ENCODE results near the gene CCL24.
"Not testable (repeated sequence)": the region's sequence is repeated elsewhere in the genome, so short reads cannot be mapped to it uniquely, and the experiment has no call there.

Gene CCL24

DNA sequence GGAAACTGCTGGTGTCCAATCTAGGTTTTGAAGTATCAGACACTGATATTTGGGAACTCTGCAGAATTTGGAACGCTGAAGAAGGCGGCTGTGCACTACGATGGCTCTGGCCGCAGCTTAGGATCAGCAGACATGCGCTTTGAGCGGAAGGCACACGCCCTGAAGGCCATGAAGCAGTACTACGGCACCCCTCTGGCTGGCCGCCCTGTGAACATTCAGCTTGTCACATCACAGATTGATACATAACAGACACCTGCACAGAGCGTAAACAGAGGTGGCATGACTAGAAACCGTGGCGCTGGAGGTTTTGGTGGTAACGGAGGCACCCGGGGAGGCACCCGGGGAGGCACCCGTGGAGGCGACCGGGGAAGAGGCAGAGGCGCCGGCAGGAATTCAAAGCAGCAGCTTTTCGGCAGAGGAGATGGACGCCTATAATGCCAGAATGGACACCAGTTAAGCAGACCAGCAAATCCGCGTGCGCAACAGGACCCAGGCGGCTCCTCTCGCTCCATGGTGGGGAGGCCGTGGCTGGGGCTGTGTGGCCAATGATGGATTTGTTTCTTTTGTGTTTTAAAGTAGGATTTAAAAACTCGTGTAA, 22.2 kb upstream of the CCL24 start:
- no peaks in the 10 kb centered on the region for H3K4me1 Mint-ChIP-seq
- H3K36me3 Mint-ChIP-seq: no peaks in the 10 kb centered on the region
- ATAC-seq (no peak), DNase-seq (ENCODE audit: low spot score in 2 of 2) (no peak)
- H3K9me3 Mint-ChIP-seq: no peaks in the 10 kb centered on the region
- H3K4me3 Mint-ChIP-seq: no peak overlapping the region
- no peak overlapping the region for H3K27ac Mint-ChIP-seq

- not testable (repeated sequence) for H3K36me3 Mint-ChIP-seq; H3K9me3 Mint-ChIP-seq; H3K4me1 Mint-ChIP-seq; DNase-seq (ENCODE audit: low spot score in 2 of 2); H3K4me3 Mint-ChIP-seq; ATAC-seq; H3K27ac Mint-ChIP-seq
Measured at GRCh38 chr7:75833662-75834061, 20.1 kb upstream of the CCL24 start.

GRCh38 chr7:75830978-75831377, 17.4 kb upstream of the CCL24 start:
- ATAC-seq: no peak
- no peak overlapping the region for H3K27ac Mint-ChIP-seq

DNA sequence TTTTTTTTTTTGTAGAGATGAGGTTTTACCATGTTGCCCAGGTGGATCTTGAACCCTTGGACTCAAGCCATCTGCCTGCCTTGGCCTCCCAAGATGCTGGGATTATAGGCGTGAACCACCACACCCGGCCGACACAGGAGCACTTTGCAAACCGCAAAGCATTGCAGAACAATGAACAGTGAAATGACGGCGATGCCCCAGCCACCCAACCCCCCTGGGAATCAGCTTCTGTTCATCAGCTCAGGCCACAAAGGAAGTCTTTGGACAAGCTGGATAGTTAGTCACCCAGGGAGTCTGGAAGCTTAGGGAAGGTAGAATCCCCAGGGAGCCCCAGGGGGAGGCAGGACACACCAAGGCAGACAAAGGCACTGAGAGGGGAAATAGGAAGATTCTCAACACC, 16.1 kb upstream of the CCL24 start:
- not testable (repeated sequence) for H3K36me3 Mint-ChIP-seq; DNase-seq (ENCODE audit: low spot score in 2 of 2); H3K27ac Mint-ChIP-seq; H3K9me3 Mint-ChIP-seq; H3K4me3 Mint-ChIP-seq; ATAC-seq; H3K4me1 Mint-ChIP-seq

More at GRCh38 chr7:75830978-75831377, 17.4 kb upstream of the CCL24 start:
- H3K4me1 Mint-ChIP-seq: no peaks in the 10 kb centered on the region
- no peaks in the 10 kb centered on the region for H3K36me3 Mint-ChIP-seq
- no peak overlapping the region for H3K4me3 Mint-ChIP-seq
- no peaks in the 10 kb centered on the region for H3K9me3 Mint-ChIP-seq
- DNase-seq (ENCODE audit: low spot score in 2 of 2): no peak

DNA sequence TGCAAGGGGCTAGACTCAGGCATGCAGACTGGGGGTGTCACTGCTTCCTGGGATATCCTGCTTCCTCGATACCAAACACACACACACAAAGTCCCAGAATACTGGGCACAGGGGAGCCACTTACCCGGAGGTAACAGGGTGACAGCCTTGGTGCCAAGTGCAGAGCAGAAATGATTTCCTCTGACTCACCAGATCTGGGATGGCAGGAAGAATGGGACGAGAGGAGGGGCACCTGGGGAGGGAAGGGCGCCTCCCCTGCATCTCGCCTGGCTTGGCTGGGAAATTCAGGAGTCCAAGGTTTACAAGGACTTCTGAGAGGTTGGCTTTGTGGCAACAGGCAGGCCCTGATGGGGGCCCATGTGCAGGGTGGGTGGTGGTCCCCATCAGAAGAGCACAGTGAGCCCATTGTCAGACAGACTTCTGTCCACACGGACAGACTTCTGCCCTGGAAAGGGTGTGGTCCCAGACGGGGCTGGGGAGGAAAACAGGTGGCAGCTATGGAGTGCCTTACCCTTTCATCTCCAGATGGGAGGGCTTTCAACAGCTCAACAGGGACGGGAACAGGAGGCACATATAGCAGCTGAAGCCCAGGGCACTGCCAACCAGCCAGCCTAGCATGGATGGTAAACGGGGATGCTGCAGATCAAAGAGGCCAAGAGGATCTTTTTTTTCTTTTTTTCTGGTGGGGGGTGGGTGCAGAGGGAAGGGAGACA, 9.7 kb upstream of the CCL24 start:
- peak overlapping the region; percentile 73 for H3K27ac Mint-ChIP-seq
- no peaks in the 10 kb centered on the region for H3K4me1 Mint-ChIP-seq
- ATAC-seq: no peak
- H3K36me3 Mint-ChIP-seq: no peaks in the 10 kb centered on the region
- H3K9me3 Mint-ChIP-seq: no peaks in the 10 kb centered on the region
- no peak for DNase-seq (ENCODE audit: low spot score in 2 of 2)
- no peak overlapping the region for H3K4me3 Mint-ChIP-seq

- no peak for ATAC-seq
- H3K9me3 Mint-ChIP-seq: no peaks in the 10 kb centered on the region
Measured at GRCh38 chr7:75820688-75821087, 7.1 kb upstream of the CCL24 start.

GRCh38 chr7:75819711-75820110, 6.1 kb upstream of the CCL24 start:
- Mint-ChIP-seq H3K4me3 (no peak overlapping the region), H3K4me1 (peaks cover 5% of the 10 kb centered on the region), H3K9me3 (no peaks in the 10 kb centered on the region), H3K27ac (no peak overlapping the region), H3K36me3 (no peaks in the 10 kb centered on the region)
- DNase-seq (ENCODE audit: low spot score in 2 of 2) (no peak), ATAC-seq (no peak)

More at GRCh38 chr7:75820688-75821087, 7.1 kb upstream of the CCL24 start:
- H3K36me3 Mint-ChIP-seq: no peaks in the 10 kb centered on the region
- H3K27ac Mint-ChIP-seq: no peak overlapping the region
- DNase-seq (ENCODE audit: low spot score in 2 of 2): no peak
- H3K4me3 Mint-ChIP-seq: no peak overlapping the region
- H3K4me1 Mint-ChIP-seq: peaks cover 5% of the 10 kb centered on the region

GRCh38 chr7:75818472-75818871, 4.9 kb upstream of the CCL24 start:
- H3K36me3 Mint-ChIP-seq: no peaks in the 10 kb centered on the region
- peaks cover 5% of the 10 kb centered on the region for H3K4me1 Mint-ChIP-seq
- peak overlapping the region; percentile 26 for H3K27ac Mint-ChIP-seq
- H3K4me3 Mint-ChIP-seq: no peak overlapping the region
- DNase-seq (ENCODE audit: low spot score in 2 of 2): no peak
- H3K9me3 Mint-ChIP-seq: no peaks in the 10 kb centered on the region
- no peak for ATAC-seq

GRCh38 chr7:75817116-75817515, 3.5 kb upstream of the CCL24 start:
- H3K9me3 Mint-ChIP-seq: no peaks in the 10 kb centered on the region
- H3K4me1 Mint-ChIP-seq: peaks cover 5% of the 10 kb centered on the region
- no peak for DNase-seq (ENCODE audit: low spot score in 2 of 2)
- H3K27ac Mint-ChIP-seq: peak overlapping the region; percentile 30
- ATAC-seq: no peak
- no peak overlapping the region for H3K4me3 Mint-ChIP-seq
- no peaks in the 10 kb centered on the region for H3K36me3 Mint-ChIP-seq

DNA sequence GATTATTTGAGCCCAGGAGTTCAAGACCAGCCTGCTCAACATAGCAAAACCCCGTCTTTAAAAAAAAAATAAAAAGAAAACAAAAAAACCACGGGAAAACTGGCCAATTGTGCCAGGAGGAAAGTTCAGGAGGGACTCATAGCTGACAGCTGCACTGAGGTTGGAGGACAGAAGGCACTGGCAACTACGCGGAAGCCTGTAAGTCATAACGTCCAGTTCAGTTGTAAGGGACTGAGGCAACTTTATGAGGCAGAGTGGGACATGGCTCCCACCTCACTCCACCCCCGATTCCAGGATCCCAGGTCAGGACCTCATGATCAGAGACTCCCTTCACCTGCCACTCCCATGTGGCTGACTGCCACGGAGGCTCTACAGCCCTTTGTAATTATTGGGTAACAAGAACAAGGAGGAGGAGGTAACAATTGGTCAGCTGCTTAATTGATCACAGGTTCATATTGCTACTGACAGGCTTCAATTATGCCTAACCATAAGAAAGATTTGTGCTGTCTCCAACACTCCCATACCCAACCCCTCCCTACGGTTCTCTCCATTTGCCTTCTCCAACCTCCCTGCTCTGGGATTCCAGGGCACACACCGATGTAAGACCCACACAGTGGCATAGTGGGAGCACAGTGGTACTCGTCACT, 1.9 kb upstream of the CCL24 start:
- Mint-ChIP-seq H3K27ac (no peak overlapping the region), H3K4me1 (peaks cover 5% of the 10 kb centered on the region), H3K9me3 (no peaks in the 10 kb centered on the region), H3K4me3 (no peak overlapping the region), H3K36me3 (no peaks in the 10 kb centered on the region)
- DNase-seq (ENCODE audit: low spot score in 2 of 2): no peak
- no peak for ATAC-seq

DNA sequence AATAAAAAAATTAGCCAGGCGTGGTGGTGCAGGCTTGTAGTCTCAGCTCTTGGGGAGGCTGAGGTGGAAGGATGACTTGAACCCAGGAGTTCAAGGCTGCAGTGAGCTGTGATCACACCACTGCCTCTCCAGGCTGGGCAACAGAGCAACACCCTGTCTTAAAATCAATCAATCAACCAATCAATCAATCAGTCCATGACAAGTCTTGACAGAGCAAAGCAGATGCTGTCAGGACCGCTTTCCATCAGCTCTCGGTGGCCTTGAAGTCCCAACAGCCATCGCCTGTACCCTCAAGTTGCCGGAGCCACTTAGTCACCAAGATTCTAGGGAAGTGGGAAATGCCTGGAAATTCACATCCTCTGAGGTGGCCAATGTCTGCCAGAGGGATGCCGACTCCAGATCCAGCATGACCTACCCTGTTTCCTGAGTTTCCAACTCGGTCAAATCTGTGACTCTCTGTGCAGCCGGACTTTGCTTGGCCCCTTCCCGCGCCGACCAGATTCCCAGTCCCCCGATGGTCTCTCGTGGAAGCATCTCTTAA, 871 bp upstream of the CCL24 start:
- Mint-ChIP-seq H3K27ac (no peak overlapping the region), H3K4me1 (peaks cover 5% of the 10 kb centered on the region), H3K4me3 (no peak overlapping the region), H3K9me3 (no peaks in the 10 kb centered on the region), H3K36me3 (no peaks in the 10 kb centered on the region)
- no peak for DNase-seq (ENCODE audit: low spot score in 2 of 2)
- ATAC-seq: no peak

- peaks cover 5% of the 10 kb centered on the region for H3K4me1 Mint-ChIP-seq
- DNase-seq (ENCODE audit: low spot score in 2 of 2) (no peak), ATAC-seq (no peak)
- no peak overlapping the region for H3K27ac Mint-ChIP-seq
- no peaks in the 10 kb centered on the region for H3K9me3 Mint-ChIP-seq
- H3K36me3 Mint-ChIP-seq: no peaks in the 10 kb centered on the region
- no peak overlapping the region for H3K4me3 Mint-ChIP-seq
Measured at GRCh38 chr7:75813084-75813483, 522 bp downstream of the CCL24 start.

DNA sequence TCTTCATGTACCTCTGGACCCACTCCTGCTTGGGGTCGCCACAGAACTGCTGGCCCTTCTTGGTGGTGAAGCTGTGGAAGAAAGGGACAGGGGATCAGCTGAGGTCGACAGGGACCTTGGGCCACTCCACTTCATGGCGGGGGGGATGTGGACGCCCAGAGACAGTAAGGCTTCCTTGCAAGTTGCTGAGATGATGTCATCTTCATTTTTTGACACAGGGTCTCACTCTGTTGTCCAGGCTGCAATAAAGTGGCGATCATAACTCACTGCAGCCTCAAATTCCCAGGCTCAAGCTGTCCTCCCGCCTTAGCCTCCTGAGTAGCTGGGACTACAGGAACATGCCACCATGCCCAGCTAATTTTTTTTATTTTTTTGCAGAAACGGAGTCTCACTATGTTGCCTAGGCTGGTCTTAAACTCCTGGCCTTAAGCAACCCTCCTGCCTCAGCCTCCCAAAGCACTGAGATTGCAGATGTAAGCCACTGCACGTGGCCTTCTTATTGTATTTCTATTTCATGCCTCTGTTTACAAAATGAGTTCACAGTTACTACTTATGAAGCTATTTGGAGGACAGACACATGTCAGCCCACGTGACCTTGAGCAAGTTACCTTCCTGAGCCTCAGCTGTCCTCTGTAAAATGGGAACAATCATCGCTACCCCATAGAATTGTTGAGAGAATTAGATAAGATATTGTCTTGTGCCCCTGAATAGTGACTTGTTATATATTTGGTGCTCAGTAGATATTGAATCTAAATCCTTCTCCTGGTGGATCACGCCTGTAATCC, 1.5 kb downstream of the CCL24 start:
- Mint-ChIP-seq H3K27ac (no peak overlapping the region), H3K36me3 (no peaks in the 10 kb centered on the region), H3K9me3 (no peaks in the 10 kb centered on the region), H3K4me3 (no peak overlapping the region), H3K4me1 (peaks cover 3% of the 10 kb centered on the region)
- no peak for DNase-seq (ENCODE audit: low spot score in 2 of 2)
- ATAC-seq: no peak

DNA sequence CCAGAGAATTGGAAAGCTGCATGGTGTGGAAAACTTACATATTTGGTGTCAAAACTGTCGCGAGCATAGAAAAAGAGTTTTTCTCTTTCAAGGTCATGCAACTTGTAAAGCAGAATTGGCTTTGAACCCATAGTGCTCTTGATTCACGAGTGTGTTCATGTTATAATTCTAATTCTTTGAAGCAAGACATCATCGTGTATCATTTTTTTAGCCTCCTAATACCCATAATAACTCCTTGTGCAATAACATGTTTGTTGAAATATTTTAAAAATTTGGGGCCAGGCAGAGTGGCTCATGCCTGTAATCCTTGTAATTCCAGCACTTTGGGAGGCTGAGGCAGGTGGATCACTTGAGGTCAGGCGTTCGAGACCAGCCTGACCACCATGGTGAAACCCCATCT, 4.2 kb downstream of the CCL24 start:
- no peaks in the 10 kb centered on the region for H3K36me3 Mint-ChIP-seq
- ATAC-seq (no peak), DNase-seq (ENCODE audit: low spot score in 2 of 2) (no peak)
- no peak overlapping the region for H3K4me3 Mint-ChIP-seq
- peaks cover 5% of the 10 kb centered on the region for H3K9me3 Mint-ChIP-seq
- no peak overlapping the region for H3K27ac Mint-ChIP-seq
- no peaks in the 10 kb centered on the region for H3K4me1 Mint-ChIP-seq

GRCh38 chr7:75808106-75808505, 5.5 kb downstream of the CCL24 start:
- ATAC-seq: no peak

More at GRCh38 chr7:75808106-75808505, 5.5 kb downstream of the CCL24 start:
- H3K9me3 Mint-ChIP-seq: peaks cover 5% of the 10 kb centered on the region
- H3K36me3 Mint-ChIP-seq: no peaks in the 10 kb centered on the region
- DNase-seq (ENCODE audit: low spot score in 2 of 2): no peak
- no peaks in the 10 kb centered on the region for H3K4me1 Mint-ChIP-seq
- no peak overlapping the region for H3K4me3 Mint-ChIP-seq
- no peak overlapping the region for H3K27ac Mint-ChIP-seq
